Erythroblast (primary cell): ENCODE data around the gene STARD9.

Experiments used
- GATA1 ChIP-seq: IDR thresholded peaks from 2 replicates; pipeline ENCODE4 v1.6.1; 2011; ENCODE audit warnings: low read depth, mild to moderate bottlenecking, control low read depth, low read length, moderate library complexity
- POLR2A ChIP-seq: IDR thresholded peaks from 2 replicates; pipeline ENCODE4 v1.6.1; 2011; ENCODE audit warnings: mild to moderate bottlenecking, low read length

DNA sequence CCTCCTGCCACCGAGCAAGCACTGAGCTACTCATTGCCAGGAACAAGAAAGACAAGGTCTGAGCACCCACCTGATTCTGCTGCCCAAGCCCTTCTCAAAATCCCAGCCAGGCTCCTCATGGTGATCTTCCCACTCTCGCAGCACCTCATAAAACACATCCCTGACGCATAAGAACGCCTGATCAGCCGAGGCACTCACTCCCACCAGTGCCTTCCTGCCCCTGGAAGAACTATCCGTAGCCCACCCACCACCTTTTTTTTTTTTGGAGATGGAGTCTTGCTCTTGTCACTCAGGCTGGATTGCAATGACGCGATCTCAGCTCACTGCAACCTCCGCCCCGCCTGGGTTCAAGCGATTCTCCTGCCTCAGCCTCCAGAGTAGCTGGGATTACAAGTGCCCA is 157.6 kb downstream of the STARD9 start:
- no peak for TF ChIP-seq POLR2A
- TF ChIP-seq GATA1, result no peak
